Measurements from ENCODE around the gene AUNIP. TPM values are rescaled to one million over a fixed set of nuclear protein-coding genes. Genes with fewer than 3 reads are reported as not detected.

Gene AUNIP
- total and polyA plus RNA-seq, 2 donors (not counting 3 experiments of a cell fraction or from before 2014, with no cell fraction given), result 1.8 to 4.5 TPM

GRCh38 chr1:25856856-25857255 lies 2.4 kb downstream of the AUNIP start:
- H4K20me1 ChIP-seq (replicated peaks; ENCODE audit: control insufficient read depth, extremely low read depth, insufficient read depth, low read length), result no peaks in the 10 kb centered on the region
- ChIA-PET POLR2A (no interaction called here), CTCF (interaction anchor here (0.9 to 1.3 kb wide), 2 partner anchors 9 to 141 kb away, joined by 3 to 4 read pairs; partner anchors contain the start of gene PAFAH2)
- no peak for TF ChIP-seq CTCF (IDR thresholded peaks at IDR 0.05; ENCODE audit: extremely low read depth in 1 of 2, insufficient read depth in 1 of 2, low read depth in 1 of 2, low read length in 2 of 2)
- TF ChIP-seq POLR2AphosphoS5 (IDR thresholded peaks at IDR 0.05; ENCODE audit: insufficient read depth, low read depth, low read length), result no peak
- TF ChIP-seq JUN (IDR thresholded peaks at IDR 0.05; ENCODE audit: borderline replicate concordance, insufficient read depth, insufficient read length, low read depth), result no peak
- TF ChIP-seq FOS (IDR thresholded peaks at IDR 0.05; ENCODE audit: borderline replicate concordance, insufficient read depth, low read length), result no peak
- no peak for TF ChIP-seq POLR2A (IDR thresholded peaks at IDR 0.05; ENCODE audit: low read depth, low read length)
- no peak for TF ChIP-seq EZH2 (IDR thresholded peaks at IDR 0.05; ENCODE audit: borderline replicate concordance, low read depth, low read length, severe bottlenecking)
- dilution Hi-C loops (cut with MboI; ENCODE audit: extremely low pct_ligation_motif_present, low sequenced_read_pairs) (no loop called here), intact Hi-C loops (cut with micrococcal nuclease) (no loop called here)
- no peaks in the 10 kb centered on the region for H3K27me3 ChIP-seq (ENCODE audit: control insufficient read depth in 2 of 2, insufficient read depth in 2 of 2, low read length in 2 of 2)
- H3K9ac ChIP-seq (replicated peaks; ENCODE audit: extremely low read depth, insufficient read depth, low read length), result no peak overlapping the region
- H3K79me2 ChIP-seq (ENCODE audit: control insufficient read depth, insufficient read depth, low read length), result peaks cover 11% of the 10 kb centered on the region
- H3K9me3 ChIP-seq (replicated peaks; ENCODE audit: control insufficient read depth, insufficient read depth, low read length), result no peaks in the 10 kb centered on the region
- no peaks in the 10 kb centered on the region for H3K9me1 ChIP-seq (replicated peaks; ENCODE audit: control insufficient read depth, extremely low read depth, insufficient read depth, low read length)
- FAIRE-seq (no peak), DNase-seq (ENCODE audit: low read depth, low spot score) (no peak)
- no peak overlapping the region for H3K27ac ChIP-seq (ENCODE audit: insufficient read depth, low read depth, low read length)
- no TSS peak for BruUV-seq (replicated peaks)
- H2AFZ ChIP-seq (ENCODE audit: low read depth, low read length), result no peak overlapping the region
- H3K36me3 ChIP-seq (ENCODE audit: control insufficient read depth in 2 of 2, extremely low read depth in 1 of 2, insufficient read depth in 2 of 2, low read length in 2 of 2), result no peaks in the 10 kb centered on the region
- peaks cover 21% of the 10 kb centered on the region for H3K4me1 ChIP-seq (ENCODE audit: control insufficient read depth, extremely low read depth, insufficient read depth, low read length)
- H3K4me2 ChIP-seq (ENCODE audit: insufficient read depth, low read length), result no peak overlapping the region
- H3K4me3 ChIP-seq (replicated peaks in 1 of 3; ENCODE audit: insufficient read depth in 1 of 3, low read depth in 1 of 3, low read length in 3 of 3), result no peak overlapping the region

GRCh38 chr1:25854554-25854953 lies 4.7 kb downstream of the AUNIP start:
- no peak overlapping the region for H3K9ac ChIP-seq (replicated peaks; ENCODE audit: extremely low read depth, insufficient read depth, low read length)
- ChIA-PET CTCF (interaction anchor here (0.6 to 0.7 kb wide), 3 partner anchors 12 to 379 kb away, joined by 3 to 4 read pairs (median 3); partner anchors contain the start of gene CEP85), POLR2A (no interaction called here)
- no peaks in the 10 kb centered on the region for H3K9me1 ChIP-seq (replicated peaks; ENCODE audit: control insufficient read depth, extremely low read depth, insufficient read depth, low read length)
- dilution Hi-C loops (cut with MboI; ENCODE audit: extremely low pct_ligation_motif_present, low sequenced_read_pairs) (no loop called here), intact Hi-C loops (cut with micrococcal nuclease) (no loop called here)
- no peak for FAIRE-seq
- no peaks in the 10 kb centered on the region for H3K36me3 ChIP-seq (ENCODE audit: control insufficient read depth in 2 of 2, extremely low read depth in 1 of 2, insufficient read depth in 2 of 2, low read length in 2 of 2)
- no peaks in the 10 kb centered on the region for H4K20me1 ChIP-seq (replicated peaks; ENCODE audit: control insufficient read depth, extremely low read depth, insufficient read depth, low read length)
- H3K27ac ChIP-seq (ENCODE audit: insufficient read depth, low read depth, low read length), result no peak overlapping the region
- no peak for DNase-seq (ENCODE audit: low read depth, low spot score)
- no peaks in the 10 kb centered on the region for H3K27me3 ChIP-seq (ENCODE audit: control insufficient read depth in 2 of 2, insufficient read depth in 2 of 2, low read length in 2 of 2)
- no TSS peak for BruUV-seq (replicated peaks)
- no peak overlapping the region for H3K4me2 ChIP-seq (ENCODE audit: insufficient read depth, low read length)
- H3K4me1 ChIP-seq (ENCODE audit: control insufficient read depth, extremely low read depth, insufficient read depth, low read length), result peaks cover 8% of the 10 kb centered on the region
- H3K9me3 ChIP-seq (replicated peaks; ENCODE audit: control insufficient read depth, insufficient read depth, low read length), result no peaks in the 10 kb centered on the region
- H3K4me3 ChIP-seq (replicated peaks in 1 of 3; ENCODE audit: insufficient read depth in 1 of 3, low read depth in 1 of 3, low read length in 3 of 3), result no peak overlapping the region
- no peak overlapping the region for H2AFZ ChIP-seq (ENCODE audit: low read depth, low read length)
- H3K79me2 ChIP-seq (ENCODE audit: control insufficient read depth, insufficient read depth, low read length), result peaks cover 13% of the 10 kb centered on the region
- TF ChIP-seq GATA2 (IDR thresholded peaks at IDR 0.05; ENCODE audit: insufficient read depth, insufficient read length, low read depth, low read length) (no peak), MYC (IDR thresholded peaks at IDR 0.05; ENCODE audit: low read depth, low read length) (no peak), FOS (IDR thresholded peaks at IDR 0.05; ENCODE audit: borderline replicate concordance, insufficient read depth, low read length) (no peak), CTCF (IDR thresholded peaks at IDR 0.05; ENCODE audit: extremely low read depth in 1 of 2, insufficient read depth in 1 of 2, low read depth in 1 of 2, low read length in 2 of 2) (no peak), POLR2A (IDR thresholded peaks at IDR 0.05; ENCODE audit: low read depth, low read length) (no peak), JUN (IDR thresholded peaks at IDR 0.05; ENCODE audit: borderline replicate concordance, insufficient read depth, insufficient read length, low read depth) (no peak), MAX (IDR thresholded peaks at IDR 0.05; ENCODE audit: insufficient read depth, insufficient read length) (no peak), POLR2AphosphoS5 (IDR thresholded peaks at IDR 0.05; ENCODE audit: insufficient read depth, low read depth, low read length) (no peak), EZH2 (IDR thresholded peaks at IDR 0.05; ENCODE audit: borderline replicate concordance, low read depth, low read length, severe bottlenecking) (no peak)
